C4-2B (cell line): Measurements from ENCODE around the gene INS.

Source experiments
- CTCF ChIP-seq: fragments of 450-650 bp; conservative IDR thresholded peaks from 2 replicates; pipeline ENCODE4 v1.5.1; 2017; ENCODE audit warnings: mild to moderate bottlenecking
- ZFX ChIP-seq: fragments of 450-650 bp; IDR thresholded peaks from 2 replicates; pipeline ENCODE4 v1.6.1; 2017

- no peak for TF ChIP-seq CTCF
- no peak for TF ChIP-seq ZFX
Measured at GRCh38 chr11:2169005-2169378, 8.0 kb upstream of the INS start.
